ENCODE data around the gene GRIN2A. TPM values are rescaled to one million over a fixed set of nuclear protein-coding genes. Genes with fewer than 3 reads are reported as not detected.

Gene GRIN2A
- total RNA-seq, 1 donor from 2014 or later = under 0.01 TPM

DNA sequence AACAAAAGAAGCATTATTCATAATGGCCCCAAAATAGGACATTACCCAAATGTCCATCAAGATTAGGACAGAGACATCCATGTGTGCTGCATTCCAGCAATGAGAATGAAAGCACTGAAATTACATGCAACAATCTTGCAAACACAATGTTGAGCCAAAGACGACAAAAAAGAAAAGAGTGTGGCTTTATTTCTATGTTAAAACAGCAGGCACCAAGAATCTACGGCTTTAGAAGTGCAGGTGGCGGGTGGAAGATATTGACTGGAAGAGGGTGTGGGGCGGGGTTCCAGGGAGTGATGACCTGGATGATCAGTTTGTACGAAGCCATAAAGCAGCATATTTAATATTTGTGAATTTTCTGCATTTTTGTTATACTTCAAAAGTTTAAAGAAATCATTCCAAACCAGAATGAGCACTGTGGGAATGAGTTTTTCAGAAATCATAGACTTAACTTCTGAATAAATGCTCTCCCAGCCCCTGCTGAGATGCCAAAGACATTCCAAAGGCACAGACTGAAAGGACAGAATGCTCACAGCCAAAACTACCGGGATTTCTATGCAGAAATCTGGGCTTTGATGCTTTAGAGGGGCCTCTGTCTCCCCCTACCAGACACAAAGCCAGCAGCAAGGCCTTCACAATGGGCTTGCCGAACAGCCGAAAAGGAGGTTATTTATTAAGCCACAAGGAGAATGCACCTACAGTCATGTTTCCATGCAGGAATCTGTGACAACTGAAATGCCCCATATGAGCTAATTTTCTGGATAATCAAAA, 361.6 kb downstream of the GRIN2A start:
- TF ChIP-seq, protein P1, sequence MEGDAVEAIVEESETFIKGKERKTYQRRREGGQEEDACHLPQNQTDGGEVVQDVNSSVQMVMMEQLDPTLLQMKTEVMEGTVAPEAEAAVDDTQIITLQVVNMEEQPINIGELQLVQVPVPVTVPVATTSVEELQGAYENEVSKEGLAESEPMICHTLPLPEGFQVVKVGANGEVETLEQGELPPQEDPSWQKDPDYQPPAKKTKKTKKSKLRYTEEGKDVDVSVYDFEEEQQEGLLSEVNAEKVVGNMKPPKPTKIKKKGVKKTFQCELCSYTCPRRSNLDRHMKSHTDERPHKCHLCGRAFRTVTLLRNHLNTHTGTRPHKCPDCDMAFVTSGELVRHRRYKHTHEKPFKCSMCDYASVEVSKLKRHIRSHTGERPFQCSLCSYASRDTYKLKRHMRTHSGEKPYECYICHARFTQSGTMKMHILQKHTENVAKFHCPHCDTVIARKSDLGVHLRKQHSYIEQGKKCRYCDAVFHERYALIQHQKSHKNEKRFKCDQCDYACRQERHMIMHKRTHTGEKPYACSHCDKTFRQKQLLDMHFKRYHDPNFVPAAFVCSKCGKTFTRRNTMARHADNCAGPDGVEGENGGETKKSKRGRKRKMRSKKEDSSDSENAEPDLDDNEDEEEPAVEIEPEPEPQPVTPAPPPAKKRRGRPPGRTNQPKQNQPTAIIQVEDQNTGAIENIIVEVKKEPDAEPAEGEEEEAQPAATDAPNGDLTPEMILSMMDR (IDR thresholded peaks at IDR 0.05; ENCODE audit: insufficient read depth, low read length, poor library complexity, severe bottlenecking) = no peak
- Histone ChIP-seq H3K36me3 (ENCODE audit: control insufficient read depth, insufficient read depth, low read length) (no peaks in the 10 kb centered on the region), H3K27me3 (ENCODE audit: control insufficient read depth, insufficient read depth, low read length) (no peaks in the 10 kb centered on the region), H3K4me3 (ENCODE audit: low read depth, low read length) (no peak overlapping the region)
- DNase-seq (ENCODE audit: low read depth) = no peak

DNA sequence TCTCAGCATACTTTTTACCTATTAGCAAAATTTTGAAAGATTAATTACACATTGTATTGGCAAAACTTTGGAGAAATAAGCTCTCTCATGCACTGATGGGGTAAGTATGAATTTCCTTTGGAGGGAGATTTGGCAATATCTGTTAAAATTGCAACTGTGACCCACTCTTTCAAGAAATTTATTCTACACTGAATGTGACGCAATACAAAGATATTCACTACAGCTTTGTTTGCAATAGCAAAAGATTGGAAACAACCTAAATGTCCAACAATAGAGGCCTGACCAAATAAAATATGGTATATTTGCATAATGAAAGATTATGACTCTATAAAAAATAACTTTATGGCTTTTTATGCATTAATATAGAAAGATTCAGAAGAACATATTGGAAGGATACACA, 363.5 kb downstream of the GRIN2A start:
- TF ChIP-seq, protein P1 (IDR thresholded peaks at IDR 0.05; ENCODE audit: insufficient read depth, low read length, poor library complexity, severe bottlenecking) = no peak
- DNase-seq (ENCODE audit: low read depth) = no peak
- H3K36me3 ChIP-seq (ENCODE audit: control insufficient read depth, insufficient read depth, low read length) = no peaks in the 10 kb centered on the region
- H3K27me3 ChIP-seq (ENCODE audit: control insufficient read depth, insufficient read depth, low read length) = no peaks in the 10 kb centered on the region
- H3K4me3 ChIP-seq (ENCODE audit: low read depth, low read length) = no peak overlapping the region

DNA sequence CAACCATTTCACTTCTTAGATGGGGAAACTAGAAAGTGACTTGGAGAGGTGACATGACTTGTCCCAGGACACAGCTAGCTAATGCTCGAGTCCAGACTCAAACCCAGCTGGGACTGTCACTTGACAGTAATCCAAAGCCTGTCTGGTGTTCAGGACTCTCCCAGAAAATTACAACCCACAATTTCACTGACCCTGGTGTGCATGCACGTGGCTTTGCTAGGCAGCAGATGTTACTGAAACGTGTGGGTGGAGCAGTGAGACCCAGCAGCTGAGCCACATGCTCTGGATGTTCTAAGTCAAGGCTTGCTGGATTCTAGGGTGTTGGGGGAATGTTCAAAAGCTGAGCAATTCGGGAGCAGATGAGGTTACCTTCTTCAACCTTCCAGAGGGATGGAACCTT, 364.6 kb downstream of the GRIN2A start:
- Histone ChIP-seq H3K36me3 (ENCODE audit: control insufficient read depth, insufficient read depth, low read length) (no peaks in the 10 kb centered on the region), H3K4me3 (ENCODE audit: low read depth, low read length) (no peak overlapping the region), H3K27me3 (ENCODE audit: control insufficient read depth, insufficient read depth, low read length) (no peaks in the 10 kb centered on the region)
- DNase-seq (ENCODE audit: low read depth) = no peak
- TF ChIP-seq, protein P1 (IDR thresholded peaks at IDR 0.05; ENCODE audit: insufficient read depth, low read length, poor library complexity, severe bottlenecking) = no peak

DNA sequence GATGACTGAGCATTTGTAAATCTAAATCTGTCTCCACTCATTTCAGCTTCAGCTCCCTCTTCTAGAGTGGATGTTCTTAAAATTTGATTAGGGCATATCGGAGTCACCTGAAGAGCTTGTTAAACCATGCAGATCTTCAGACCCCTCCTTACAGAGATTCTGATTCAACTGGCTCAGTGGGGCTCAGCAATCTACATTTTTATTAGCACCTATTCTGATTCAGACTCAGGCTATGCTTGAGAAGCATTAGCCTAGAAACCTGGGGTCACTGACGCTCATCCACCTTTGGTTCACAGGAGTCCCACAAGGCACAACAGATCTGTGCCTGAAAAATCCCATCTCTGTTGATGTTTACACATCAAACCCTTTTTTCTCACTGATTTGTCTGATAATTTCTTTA, 365.6 kb downstream of the GRIN2A start:
- no peak overlapping the region for H3K4me3 ChIP-seq (ENCODE audit: low read depth, low read length)
- TF ChIP-seq, protein P1 (IDR thresholded peaks at IDR 0.05; ENCODE audit: insufficient read depth, low read length, poor library complexity, severe bottlenecking) = no peak
- no peaks in the 10 kb centered on the region for H3K27me3 ChIP-seq (ENCODE audit: control insufficient read depth, insufficient read depth, low read length)
- no peak for DNase-seq (ENCODE audit: low read depth)
- no peaks in the 10 kb centered on the region for H3K36me3 ChIP-seq (ENCODE audit: control insufficient read depth, insufficient read depth, low read length)

DNA sequence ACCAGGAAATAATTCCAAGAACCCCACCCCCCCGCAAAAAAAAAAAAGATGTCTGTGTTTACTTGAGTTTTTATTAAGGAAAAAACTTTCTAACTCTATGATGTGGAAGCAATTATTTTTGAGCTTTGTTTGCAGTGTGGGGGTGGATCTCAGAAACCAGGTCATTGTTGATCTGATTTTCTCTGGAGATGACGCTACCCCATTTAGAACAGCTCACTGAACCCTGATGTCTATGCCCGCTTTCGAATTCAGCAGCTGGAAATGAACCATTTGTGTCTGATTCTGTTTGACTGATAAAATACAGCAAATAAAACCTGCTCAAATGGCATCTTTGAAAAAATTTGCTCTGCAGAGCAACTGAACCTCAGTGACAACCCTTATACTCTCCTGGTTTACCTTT, 368.6 kb downstream of the GRIN2A start:
- Histone ChIP-seq H3K27me3 (ENCODE audit: control insufficient read depth, insufficient read depth, low read length) (no peaks in the 10 kb centered on the region), H3K36me3 (ENCODE audit: control insufficient read depth, insufficient read depth, low read length) (no peaks in the 10 kb centered on the region), H3K4me3 (ENCODE audit: low read depth, low read length) (no peak overlapping the region)
- TF ChIP-seq, protein P1 (IDR thresholded peaks at IDR 0.05; ENCODE audit: insufficient read depth, low read length, poor library complexity, severe bottlenecking) = no peak
- DNase-seq (ENCODE audit: low read depth) = no peak

DNA sequence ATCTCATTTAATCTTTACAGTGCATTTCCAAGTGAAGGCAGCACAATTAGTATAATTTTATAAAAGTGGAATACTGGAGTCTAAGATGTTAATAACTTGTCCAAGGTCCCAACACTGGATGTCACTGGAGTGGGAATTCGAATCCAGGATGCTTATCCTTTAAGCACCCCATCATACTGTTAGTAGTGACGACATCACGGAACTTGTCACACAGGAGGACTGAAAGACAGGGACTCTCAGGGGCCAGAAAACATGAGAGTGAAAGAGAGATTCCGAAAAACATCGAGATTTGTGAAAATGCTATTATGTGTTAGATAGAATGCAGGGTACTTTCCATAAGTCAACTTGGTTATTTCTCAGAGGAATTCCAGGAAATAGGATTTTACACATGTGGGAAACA, 374.0 kb downstream of the GRIN2A start:
- DNase-seq (ENCODE audit: low read depth) = no peak
- no peaks in the 10 kb centered on the region for H3K27me3 ChIP-seq (ENCODE audit: control insufficient read depth, insufficient read depth, low read length)
- H3K36me3 ChIP-seq (ENCODE audit: control insufficient read depth, insufficient read depth, low read length) = no peaks in the 10 kb centered on the region
- no peak overlapping the region for H3K4me3 ChIP-seq (ENCODE audit: low read depth, low read length)
- TF ChIP-seq, protein P1 (IDR thresholded peaks at IDR 0.05; ENCODE audit: insufficient read depth, low read length, poor library complexity, severe bottlenecking) = no peak
